ENCODE results near the gene PSME3.
"Not testable (repeated sequence)": the region's sequence is repeated elsewhere in the genome, so short reads cannot be mapped to it uniquely, and the experiment has no call there.

The PSME3 gene

GRCh38 chr17:42851371-42852240 is 18.4 kb downstream of the PSME3 start:
- DNase-seq: not testable (repeated sequence)

GRCh38 chr17:42852351-42852750 is 19.2 kb downstream of the PSME3 start:
- no peak for DNase-seq

DNA sequence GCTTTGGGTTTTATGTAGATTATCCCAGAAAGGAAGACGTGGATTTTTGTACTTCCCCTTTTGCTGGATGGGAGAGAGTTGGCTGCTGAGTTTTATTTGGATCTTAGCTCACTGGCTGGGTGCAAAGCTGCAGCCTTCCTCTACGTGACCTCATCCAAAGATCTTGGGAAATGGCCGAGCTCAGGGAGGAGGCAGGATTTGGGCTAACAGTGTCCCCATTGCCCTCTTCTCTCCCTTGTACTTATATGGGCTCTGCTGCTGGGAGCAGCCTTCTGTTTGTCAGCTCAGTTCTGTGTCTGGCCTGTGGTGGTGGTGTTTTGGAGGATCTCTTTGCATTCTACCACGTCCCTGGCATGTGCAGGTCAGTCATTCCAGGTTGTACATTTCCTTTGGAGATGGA is 19.8 kb downstream of the PSME3 start:
- peak; percentile 17 for DNase-seq

- DNase-seq: no peak
Observed at GRCh38 chr17:42853597-42853967, 20.4 kb downstream of the PSME3 start.

GRCh38 chr17:42853968-42854790 is 21.0 kb downstream of the PSME3 start:
- no peak for DNase-seq

GRCh38 chr17:42855048-42855596 is 21.9 kb downstream of the PSME3 start:
- no peak for DNase-seq

DNA sequence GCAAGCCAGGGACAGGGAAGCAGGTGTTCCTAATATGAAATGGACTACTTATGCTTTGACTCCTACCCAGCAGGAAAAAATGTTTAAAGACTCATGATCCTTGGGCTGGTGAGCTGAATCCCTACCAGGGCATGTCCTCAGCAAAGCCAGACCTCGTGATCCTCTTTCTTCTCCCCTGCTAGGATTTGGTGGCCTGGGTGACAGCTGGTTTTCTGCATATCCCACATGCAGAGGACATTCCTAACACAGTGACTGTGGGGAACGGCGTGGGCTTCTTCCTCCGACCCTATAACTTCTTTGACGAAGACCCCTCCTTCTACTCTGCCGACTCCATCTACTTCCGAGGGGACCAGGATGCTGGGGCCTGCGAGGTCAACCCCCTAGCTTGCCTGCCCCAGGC is 22.9 kb downstream of the PSME3 start:
- DNase-seq: not testable (repeated sequence)

GRCh38 chr17:42856516-42856915 is 23.3 kb downstream of the PSME3 start:
- DNase-seq: not testable (repeated sequence)

GRCh38 chr17:42857389-42857788 is 24.2 kb downstream of the PSME3 start:
- DNase-seq: no peak

- DNase-seq: no peak
Observed at GRCh38 chr17:42865638-42866094, 32.5 kb downstream of the PSME3 start.

- no peak for DNase-seq
Observed at GRCh38 chr17:42866216-42866615, 33.0 kb downstream of the PSME3 start.

DNA sequence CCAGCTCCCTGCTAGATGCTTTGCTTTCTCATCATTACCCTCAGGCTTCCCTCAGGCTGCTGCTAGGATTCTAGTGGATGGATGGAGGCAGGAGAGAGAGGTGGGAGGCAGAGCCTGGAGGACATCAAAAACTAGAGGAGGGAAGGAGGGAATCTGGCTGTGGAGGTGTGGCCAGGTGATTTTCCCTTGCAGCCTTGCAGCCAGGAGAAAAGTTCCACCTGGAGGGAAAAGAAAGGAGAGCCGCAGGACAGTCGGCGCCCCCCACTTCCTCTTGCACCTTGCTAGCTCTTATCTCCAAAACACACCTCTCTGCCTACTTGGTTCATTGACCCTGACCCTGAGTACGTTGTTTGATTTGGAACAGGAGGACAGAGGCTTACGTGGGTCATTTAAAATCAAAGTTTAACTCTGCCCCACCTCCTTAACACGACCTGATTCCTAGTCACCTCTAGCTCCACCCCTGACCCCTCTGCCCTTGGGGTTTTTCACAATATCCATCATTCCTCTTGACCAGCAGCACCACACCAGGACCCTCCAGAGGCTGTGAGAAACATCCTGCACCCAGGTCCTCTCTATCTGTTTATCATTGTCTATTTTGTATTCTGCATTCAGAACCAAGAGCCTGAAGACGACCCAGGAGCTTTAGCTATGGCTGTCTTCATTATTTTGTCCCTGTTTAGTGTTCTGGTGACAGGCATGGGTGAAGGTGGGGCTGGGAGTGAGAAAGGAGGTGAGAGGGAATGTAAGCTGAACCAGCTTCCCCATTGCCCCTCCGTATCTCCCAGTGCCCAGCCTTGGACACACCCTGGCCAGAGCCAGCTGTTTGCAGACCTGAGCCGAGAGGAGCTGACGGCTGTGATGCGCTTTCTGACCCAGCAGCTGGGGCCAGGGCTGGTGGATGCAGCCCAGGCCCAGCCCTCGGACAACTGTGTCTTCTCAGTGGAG is 33.7 kb downstream of the PSME3 start:
- no peak for DNase-seq

- not testable (repeated sequence) for DNase-seq
Observed at GRCh38 chr17:42867694-42868261, 34.6 kb downstream of the PSME3 start.

DNA sequence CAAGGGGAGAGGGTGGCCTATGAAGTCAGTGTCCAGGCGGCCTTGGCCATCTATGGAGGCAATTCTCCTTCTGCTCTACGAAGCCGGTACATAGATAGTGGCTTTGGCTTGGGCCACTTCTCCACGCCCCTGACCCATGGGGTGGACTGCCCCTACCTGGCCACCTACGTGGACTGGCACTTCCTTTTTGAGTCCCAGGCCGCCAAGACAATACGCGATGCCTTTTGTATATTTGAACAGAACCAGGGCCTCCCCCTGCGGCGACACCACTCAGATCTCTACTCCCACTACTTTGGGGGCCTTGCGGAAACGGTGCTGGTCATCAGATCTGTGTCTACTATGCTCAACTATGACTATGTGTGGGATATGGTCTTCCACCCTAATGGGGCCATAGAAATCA is 35.1 kb downstream of the PSME3 start:
- DNase-seq: no peak

GRCh38 chr17:42871647-42872046 is 38.5 kb downstream of the PSME3 start:
- DNase-seq: no peak

DNA sequence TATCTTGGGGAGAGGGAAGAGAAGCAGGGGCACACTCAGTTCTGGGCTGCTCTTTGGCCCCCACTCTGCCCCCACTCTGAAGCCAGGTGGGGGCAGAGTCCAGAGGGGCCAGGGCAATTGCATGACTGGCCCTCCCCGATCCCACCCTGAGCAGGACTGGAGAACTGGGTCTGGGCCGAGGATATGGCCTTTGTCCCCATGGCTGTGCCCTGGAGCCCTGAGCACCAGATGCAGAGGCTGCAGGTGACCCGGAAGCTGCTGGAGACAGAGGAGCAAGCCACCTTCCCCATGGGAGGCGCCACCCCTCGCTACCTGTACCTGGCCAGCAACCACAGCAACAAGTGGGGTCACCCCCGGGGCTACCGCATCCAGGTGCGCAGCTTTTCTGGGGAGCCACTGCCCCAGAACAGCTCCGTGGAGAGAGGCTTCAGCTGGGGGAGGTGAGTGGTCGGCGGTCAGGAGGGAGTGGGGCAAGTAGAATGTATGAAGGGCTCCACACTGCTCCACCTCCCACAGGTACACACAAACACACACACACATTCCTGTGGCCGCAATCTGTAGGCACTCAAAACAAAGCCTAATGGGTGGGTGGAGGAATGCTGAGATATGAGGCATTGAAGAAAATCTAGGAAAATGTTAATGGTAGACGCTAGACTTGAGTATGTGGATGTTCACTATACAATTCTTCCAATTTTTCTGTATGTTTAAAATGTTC is 39.2 kb downstream of the PSME3 start:
- no peak for DNase-seq

DNA sequence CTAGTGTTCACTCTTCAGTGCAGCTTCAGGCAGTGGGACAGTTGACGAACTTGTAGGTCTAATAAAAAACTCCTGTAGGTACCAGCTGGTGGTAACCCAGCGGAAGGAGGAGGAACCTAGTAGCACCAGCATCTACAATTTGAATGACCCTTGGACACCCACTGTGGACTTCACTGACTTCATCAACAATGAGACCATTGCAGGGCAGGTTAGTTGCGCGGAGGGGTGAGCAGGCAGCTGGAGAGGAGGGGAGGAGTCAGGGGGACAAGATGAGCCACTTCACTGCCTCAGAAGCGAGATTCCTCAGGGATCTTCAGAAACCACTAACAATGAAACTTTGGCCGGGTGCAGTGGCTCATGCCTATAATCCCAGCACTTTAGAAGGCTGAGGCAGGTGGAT is 40.1 kb downstream of the PSME3 start:
- no peak for DNase-seq

DNA sequence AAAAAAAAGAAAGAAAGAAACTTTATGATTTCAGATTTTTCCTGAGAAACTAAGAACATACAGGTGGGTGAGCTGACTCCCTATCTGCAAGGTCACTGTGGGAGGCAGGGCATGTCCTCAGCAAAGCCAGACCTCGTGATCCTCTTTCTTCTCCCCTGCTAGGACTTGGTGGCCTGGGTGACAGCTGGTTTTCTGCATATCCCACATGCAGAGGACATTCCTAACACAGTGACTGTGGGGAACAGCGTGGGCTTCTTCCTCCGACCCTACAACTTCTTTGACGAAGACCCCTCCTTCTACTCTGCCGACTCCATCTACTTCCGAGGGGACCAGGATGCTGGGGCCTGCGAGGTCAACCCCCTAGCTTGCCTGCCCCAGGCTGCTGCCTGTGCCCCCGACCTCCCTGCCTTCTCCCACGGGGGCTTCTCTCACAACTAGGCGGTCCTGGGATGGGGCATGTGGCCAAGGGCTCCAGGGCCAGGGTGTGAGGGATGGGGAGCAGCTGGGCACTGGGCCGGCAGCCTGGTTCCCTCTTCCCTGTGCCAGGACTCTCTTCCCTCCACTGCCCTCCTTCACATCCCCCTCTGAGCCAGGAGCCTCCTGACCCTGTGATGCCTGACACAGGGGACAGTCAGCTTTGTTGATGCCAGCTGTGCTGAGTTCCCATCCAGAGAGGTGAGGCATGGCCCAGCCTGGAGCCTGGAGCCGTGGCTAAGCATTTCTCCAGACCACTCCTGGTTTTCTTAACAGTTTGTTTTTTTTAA is 40.9 kb downstream of the PSME3 start:
- not testable (repeated sequence) for DNase-seq

GRCh38 chr17:42877037-42877436 is 43.8 kb downstream of the PSME3 start:
- no peak for DNase-seq

DNA sequence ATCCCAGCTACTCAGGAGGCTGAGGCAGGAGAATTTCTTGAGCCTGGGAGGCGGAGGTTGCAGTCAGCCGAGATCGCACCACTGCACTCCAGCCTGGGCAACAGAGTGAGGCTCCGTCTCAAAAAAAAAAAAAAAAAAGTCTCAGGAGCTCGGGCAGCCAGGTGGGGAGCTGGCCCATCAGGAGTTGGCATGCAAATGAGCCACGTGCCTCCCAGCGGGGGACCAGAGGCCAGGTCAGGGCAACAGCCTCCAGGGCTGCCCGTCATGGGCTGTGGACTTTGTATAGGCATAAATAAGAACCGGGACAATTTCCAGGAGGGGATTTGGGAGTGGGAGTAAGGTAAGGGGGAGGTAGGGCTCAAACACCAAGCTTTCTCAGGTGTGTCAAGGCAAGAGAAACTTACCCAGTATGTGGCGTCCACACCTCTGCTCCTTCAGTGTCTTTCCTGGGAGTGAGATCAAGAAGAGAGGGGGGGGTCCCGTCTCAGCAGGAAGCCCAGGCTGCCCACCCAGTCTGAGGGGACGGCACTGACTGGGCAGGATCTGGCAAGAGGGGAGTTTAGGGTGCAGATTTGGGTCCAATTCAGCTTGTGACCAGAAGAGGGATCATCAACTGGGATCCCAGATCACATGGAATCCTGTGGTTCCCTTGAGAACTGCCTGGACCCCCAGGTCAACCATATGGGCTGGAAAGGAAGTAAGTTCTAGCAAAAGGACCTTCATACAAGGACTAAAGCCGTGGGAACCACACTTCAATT is 45.1 kb downstream of the PSME3 start:
- no peak for DNase-seq

Measured in MV-4-11 (cell line).